Activated CD8-positive, alpha-beta memory T cell treated with anti-CD3 and anti-CD28 coated beads for 36 hours (primary cell): ENCODE results near the gene TPSAB1. TPM values are rescaled to one million over a fixed set of nuclear protein-coding genes. Genes with fewer than 3 reads are reported as not detected.
"Not testable (repeated sequence)": the region's sequence is repeated elsewhere in the genome, so short reads cannot be mapped to it uniquely, and the experiment has no call there.

Experiments used
- CTCF ChIA-PET: fragments of 350-600 bp; sonication (Branson Sonifier 250); formaldehyde crosslinking; loops from one replicate; lab custom pipeline; 2021; ENCODE audit warnings: antibody characterized with exemption; lab: Charles Lee
- POLR2A ChIA-PET: fragments of 350-600 bp; sonication (Branson Sonifier 250); formaldehyde crosslinking; loops from one replicate; lab custom pipeline; 2021; ENCODE audit warnings: antibody characterized with exemption; lab: Charles Lee
- total RNA-seq, 2 experiments: library from RNA; stranded (reverse); gene quantifications; one replicate each; pipeline ENCODE4 v1.2.3, GENCODE V29; 2021

The TPSAB1 gene
- total RNA-seq, 2 experiments from 2014 or later, result not detected

DNA sequence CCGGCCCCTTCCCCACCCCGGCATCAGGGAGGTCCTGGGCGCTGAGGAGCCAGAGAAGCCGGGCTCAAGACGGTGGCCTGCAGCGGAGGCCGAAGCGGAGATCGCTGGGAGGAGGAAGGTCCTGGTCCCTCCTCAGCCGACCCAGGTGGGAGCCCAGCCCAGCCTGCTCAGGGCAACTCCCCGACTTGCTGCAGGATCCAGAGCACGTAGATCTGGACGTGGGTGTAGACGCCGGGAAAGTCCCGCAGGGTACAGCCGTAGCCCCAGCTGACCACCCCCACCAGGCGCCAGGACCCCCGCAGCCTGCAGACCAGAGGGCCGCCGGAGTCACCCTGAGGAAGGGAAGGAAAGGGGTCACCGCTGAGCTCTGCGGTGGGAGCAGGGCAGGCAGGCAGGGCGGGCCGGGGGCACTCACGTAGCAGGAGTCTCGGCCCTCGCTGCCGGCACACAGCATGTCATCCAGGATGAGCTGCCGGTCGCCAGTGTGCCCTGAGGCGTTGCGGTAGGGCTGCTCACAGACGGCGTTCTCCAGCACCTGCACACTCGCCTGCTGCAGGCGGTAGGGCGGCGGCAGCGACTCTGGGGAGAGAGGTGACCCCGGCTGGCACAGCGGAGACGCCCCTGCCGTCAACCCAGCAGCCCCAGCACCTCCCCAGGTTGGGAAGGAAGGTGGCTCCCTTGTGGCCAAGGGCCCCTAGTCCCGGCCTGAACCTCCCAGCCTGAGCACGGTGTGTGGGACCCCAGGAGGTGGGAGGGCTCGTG is 20.8 kb downstream of the TPSAB1 start:
- CTCF ChIA-PET, result interaction anchor here (0.5 kb wide), 1 partner anchor 34 kb away, joined by 4 read pairs; no protein-coding TSS in a partner anchor

DNA sequence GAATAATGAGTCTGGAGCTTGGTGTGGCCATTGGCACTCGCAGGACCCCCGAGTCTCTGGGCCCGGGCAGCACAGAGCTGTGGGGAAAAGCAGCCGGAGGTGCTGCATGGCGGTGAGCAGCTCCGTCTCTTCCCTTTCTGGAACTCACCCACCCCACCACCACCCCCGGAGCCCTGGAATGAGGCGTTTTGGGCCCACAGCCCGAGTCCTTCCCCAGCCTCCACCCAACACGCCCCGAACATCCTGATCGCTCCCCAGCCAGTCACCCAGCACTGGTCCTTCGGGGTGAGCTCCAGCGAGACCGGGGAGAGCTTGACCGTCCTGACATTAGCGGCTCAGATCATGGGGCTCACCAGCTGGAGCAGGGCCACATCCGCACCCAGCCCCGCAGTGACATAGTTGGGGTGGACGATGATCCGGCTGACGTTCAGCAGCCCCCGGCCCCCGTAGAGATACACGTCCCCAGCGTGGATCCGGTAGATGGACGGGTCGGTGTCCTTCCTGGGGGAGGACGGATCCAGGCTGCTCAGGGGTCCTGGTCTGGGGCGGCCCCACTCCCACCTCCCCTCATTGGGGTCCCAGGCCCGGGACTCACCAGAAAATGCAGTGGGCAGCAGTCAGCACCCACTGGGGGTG is 21.8 kb downstream of the TPSAB1 start:
- POLR2A ChIA-PET, result no interaction called here
- CTCF ChIA-PET, result no interaction called here

More for the DNA sequence above, 20.8 kb downstream of the TPSAB1 start:
- POLR2A ChIA-PET, result no interaction called here

DNA sequence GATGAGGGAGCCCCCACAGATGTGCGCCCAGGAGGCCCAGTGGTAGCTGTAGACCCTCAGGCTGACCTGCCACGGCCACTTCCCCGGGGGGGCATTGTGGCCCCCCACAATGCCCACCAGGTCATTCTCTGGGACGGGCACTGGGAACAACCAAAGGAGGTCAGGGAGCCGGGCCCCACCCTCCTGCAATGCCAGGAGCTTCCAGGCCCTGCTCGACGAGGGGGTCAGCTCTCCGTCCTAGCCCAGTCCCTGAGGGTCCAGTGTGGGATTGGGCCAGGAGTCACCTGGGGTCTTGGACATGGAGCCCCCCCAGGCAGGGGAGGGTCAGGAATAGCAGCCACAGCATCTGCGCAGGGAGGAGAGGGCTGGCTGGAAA is 22.3 kb downstream of the TPSAB1 start:
- ChIA-PET CTCF (no interaction called here), POLR2A (no interaction called here)

DNA sequence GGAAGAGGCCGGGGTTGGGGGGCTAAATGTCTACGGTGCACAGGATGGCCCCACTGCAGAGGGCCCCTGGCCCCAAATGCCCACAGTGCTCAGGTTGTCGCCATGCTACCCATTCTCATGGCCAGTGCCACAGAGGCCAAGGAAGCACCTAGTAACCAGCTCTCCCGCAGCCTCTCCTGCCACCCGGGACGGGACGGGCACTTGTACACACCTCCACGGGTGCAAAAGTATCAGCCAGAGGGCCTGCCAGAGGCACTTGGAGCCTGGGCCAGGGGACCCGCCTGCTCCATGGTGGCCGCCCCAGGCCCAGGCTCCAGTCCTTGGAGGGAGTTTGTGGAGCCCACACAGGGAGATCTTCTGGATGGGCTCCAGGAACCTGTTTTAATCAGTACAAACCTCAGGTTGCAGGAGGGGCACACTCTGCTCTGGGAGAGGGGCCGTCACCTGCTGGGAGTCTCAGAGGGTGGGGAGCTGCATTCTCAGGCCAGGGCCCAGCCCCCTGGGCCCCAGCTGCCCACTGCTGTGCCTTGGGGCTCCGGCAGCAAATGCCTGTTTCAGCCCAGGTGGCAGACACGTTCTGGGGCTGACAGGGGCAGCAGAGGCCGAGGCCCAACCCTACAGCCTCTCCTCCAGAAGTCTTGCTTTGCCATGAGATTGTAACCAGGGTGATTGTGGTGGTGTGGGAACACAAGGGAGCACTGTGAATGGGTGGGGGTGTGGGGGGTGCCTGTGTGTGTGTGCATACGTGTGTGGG is 23.3 kb downstream of the TPSAB1 start:
- ChIA-PET POLR2A (no interaction called here), CTCF (no interaction called here)

DNA sequence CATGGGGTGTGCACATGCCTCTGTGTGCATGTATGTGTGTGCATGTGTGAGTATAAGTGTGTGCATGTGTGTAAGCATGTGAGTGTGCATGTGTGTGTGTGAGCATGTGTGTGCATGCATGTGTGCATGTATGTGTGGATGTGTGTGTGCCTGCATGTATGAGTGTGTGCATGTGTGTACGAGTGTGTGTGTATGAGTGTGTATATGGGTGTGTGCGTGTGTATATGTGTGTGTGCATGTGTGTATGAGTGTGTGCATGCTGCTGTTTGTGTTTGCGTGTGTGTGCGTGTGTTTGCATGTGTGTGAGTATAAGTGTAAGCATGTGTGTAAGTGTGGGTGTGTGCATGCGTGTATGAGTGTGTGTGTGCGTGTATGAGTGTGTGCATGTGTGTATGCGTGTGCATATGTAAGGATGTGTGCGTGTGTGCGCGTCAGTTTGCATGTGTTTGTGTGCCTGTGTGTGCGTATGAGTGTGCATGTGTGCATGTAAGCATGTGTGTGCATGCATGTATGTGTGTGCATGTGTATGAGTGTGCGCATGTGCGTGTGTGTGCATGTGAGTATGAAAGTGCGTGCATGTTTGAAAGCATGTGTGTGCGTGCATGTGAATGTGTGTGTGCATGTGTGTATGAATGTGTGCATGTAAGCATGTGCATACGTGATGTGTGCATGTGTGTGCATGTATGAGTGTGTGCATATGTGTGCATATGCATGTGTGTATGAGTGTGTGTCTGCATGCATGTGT is 24.0 kb downstream of the TPSAB1 start:
- POLR2A ChIA-PET, result no interaction called here

DNA sequence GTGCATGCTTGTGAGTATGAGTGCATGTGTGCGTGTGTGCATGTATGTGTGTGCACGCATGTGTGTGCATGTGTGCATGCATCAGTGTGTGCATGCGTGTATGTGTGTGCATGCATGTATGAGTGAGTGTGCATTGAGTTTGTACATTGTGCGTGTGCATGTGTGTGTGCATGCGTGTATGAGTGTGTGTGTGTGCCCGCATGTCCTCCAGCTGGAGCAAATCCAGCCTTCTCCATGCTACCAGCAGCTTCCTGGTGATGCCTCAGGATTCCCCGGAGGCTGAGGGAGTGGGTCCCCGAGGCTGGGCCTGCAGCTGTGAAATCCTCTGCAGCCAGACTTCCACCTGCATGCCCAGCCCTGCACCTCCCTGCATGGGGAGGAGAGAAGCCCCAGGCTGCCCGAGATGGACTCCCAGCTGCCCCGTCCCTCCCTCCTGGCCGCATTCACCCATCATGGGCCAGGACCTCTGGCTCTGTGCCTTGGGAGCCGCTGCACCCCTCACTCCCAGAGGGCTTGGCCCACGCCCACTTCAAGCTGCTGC is 24.7 kb downstream of the TPSAB1 start:
- POLR2A ChIA-PET, result no interaction called here
- CTCF ChIA-PET, result no interaction called here

More for the DNA sequence above, 24.0 kb downstream of the TPSAB1 start:
- CTCF ChIA-PET, result no interaction called here

DNA sequence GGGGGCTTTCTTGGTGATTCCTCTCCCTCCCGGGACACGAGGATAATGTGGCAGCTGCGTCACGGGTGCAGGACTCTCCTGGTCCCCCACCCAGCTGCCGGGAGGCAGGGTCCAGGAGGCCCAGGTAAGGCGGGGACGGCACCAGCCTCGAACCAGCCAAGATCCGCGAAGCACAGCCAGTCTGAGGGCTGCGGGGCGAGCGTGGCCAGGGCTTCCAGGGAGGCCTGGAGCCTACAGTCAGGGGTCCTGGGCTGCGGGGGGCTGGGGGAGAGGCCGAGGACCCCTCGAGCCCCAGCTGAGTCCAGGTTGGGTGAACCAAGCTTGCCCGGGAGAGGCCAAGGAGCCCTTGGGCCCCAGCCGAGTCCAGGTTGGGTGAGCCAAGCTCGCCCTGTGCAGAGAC is 25.3 kb downstream of the TPSAB1 start:
- CTCF ChIA-PET, result no interaction called here
- POLR2A ChIA-PET, result no interaction called here

DNA sequence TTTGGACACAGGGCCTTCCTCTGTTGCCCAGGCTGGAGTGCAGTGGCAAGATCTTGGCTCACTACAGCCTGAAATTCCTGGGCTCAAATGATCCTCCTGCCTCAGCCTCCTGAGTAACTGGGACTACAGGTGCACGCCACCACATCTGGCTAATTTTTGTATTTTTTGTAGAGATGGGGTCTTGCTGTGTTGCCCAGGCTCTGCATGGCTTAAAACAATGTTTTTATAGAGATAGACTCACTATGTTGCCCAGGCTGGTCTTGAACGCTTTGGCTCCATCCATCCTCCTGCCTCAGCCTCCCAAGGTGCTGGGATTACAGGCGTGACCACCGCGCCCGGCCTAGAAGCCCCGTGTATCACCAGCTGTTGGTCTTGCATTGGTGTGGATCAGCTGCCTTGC is 28.9 kb downstream of the TPSAB1 start:
- CTCF ChIA-PET, result interaction anchor here (0.7 kb wide), 1 partner anchor 124 kb away, joined by 3 read pairs; no protein-coding TSS in a partner anchor
- POLR2A ChIA-PET, result not testable (repeated sequence)

DNA sequence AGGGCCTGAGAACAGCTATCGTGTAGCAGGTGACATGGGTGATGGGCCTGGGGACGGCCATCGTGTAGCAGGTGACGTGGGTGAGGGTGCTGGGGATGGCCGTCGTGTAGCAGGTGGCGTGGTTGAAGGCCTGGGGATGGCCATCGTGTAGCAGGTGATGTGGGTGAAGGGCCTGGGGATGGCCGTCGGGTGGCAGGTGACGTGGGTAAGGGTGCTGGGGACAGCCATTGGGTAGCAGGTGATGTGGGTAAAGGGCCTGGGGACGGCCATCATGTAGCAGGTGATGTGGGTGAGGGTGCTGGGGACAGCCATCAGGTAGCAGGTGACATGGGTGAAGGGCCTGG is 30.8 kb downstream of the TPSAB1 start:
- POLR2A ChIA-PET, result no interaction called here
- CTCF ChIA-PET, result no interaction called here

DNA sequence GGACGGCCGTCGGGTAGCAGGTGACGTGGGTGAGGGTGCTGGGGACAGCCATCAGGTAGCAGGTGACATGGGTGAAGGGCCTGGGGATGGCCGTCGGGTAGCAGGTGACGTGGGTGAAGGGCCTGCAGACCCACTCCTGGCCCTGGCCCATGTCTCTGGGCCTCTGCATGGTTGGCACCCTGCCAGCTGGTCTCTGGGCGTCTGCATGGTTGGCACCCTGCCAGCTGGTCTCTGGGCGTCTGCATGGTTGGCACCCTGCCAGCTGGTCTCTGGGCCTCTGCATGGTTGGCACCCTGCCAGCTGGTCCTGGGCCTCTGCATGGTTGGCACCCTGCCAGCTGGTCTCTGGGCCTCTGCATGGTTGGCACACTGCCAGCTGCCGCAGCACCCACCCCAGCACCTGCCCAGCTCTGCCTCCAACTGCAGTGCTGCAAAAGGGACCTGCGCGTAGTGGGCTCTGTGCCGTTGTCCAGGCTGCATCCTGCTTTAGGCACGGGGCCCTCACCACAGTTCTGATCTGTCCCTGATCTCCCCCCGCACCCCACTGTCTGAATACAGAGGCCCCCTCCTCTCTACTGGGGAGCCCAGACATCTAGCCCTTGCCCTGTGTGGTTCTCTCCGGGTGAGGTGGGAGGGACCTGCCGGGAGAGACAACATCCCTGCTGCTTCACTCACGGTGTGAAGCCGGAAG is 31.4 kb downstream of the TPSAB1 start:
- CTCF ChIA-PET, POLR2A ChIA-PET: not testable (repeated sequence)

DNA sequence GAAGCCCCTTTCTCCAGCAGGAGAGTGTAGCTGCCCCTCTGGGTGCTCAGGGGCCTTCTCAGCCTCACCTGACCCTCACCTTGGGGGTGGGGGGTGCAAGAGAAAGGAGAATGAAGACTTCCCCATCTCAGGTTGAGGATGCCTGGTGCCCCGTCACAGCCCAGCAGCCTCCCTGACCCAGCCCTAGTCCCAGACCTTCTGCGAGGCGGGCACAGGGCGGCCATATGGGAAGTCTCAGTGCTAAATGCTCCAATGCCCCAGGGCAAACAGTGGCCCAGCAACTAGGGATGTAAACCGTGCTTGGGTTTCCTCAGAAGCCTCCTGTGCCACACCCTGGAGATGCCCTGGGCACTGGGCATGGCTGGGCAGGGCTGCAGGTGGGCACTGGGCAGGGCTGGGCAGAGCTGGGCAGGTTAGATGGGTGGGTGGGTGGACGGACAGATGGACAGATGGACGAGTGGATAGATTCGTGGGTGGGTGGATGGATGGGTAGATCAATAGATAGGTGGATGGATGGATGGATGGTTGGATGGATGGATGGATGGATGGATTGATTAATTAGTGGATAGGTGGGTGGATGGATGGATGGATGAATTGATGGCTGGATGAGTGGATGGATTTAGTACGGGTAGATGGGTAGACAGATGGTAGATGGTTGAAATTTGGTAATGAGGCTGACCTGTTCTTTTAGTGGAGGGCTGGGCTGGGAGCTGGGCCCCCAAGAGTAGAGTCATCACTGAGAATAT is 32.1 kb downstream of the TPSAB1 start:
- ChIA-PET POLR2A (no interaction called here), CTCF (no interaction called here)

DNA sequence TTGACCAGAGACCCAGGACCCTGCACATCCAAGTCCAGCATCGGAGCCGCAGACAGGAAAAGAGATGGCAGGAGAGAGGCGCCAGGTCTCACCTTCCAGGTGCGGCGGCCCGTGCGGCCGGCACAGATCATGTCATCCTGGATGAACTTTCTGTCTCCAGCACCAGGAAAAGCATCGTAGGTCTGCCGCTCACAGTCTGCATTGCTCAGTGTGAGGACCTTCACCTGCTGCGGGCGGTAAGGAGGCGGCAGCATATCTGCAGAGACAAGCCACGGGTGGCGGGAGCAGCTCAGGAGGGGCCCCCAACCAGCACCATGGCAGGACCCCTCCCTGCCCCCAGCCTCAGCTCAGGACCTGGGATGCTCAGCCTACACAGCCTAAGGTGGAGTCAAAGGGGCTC is 33.3 kb downstream of the TPSAB1 start:
- ChIA-PET POLR2A (no interaction called here), CTCF (no interaction called here)

DNA sequence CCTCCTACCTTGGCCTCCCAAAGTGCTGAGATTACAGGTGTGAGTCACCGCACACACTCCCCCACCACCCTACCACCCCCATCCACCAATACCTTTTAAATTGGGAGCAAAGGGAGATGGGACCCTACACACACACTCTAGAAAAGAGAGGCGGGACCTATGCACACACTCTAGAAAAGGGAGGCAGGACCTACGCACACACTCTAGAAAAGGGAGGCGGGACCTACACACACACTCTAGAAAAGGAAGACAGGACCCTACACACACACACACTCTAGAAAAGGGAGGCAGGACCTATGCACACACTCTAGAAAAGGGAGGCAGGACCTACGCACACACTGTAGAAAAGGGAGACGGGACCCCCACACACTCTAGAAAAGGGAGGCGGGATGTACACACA is 34.3 kb downstream of the TPSAB1 start:
- ChIA-PET CTCF (no interaction called here), POLR2A (no interaction called here)

DNA sequence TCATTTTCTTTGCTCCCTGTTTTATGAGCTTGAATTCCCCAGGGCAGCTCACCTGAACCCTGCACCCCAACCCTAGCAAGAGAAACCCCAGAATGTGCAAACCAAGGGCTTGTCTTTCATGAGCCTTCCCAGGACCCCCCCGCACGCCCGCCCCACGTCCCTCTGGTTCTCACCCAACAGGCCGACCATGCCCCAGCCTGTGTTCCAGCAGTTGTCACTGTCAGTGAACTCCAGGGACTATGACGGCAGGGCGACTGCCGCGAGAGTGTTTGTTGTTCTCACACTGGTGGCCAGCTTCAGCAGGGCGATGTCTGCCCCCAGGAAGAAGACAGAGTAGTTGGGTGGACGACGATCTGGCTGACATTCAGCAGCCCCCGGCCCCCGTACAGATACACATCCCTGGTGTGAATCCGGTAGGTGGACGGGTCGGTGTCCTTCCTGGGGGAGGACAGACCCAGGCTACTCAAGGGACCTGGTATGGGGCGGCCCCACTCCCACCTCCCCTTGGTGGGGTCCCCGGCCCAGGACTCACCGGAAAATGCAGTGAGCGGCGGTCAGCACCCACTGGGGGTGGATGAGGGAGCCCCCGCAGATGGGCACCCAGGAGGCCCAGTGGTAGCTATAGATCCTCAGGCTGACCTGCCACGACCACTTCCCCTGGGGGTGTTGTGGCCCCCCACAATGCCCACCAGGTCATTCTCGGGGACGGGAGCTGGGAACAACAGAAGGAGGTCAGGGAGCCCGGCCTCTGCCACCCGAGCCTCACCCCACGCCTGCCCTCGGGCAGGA is 35.5 kb downstream of the TPSAB1 start:
- ChIA-PET POLR2A (no interaction called here), CTCF (no interaction called here)

DNA sequence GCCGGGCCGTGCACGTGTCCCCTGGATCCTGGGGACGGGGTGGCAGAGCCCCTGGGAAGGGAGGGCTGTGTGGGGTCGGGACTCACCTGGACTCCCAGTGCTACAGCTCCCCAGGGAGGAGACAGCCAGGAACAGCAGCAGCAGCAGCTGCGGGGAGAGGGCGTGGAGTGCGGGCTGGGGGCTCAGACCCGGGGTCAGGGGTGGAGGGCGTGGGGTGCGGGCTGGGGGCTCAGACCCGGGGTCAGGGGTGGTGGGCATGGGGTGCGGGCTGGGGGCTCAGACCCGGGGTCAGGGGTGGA is 36.0 kb downstream of the TPSAB1 start:
- ChIA-PET CTCF (no interaction called here), POLR2A (no interaction called here)

DNA sequence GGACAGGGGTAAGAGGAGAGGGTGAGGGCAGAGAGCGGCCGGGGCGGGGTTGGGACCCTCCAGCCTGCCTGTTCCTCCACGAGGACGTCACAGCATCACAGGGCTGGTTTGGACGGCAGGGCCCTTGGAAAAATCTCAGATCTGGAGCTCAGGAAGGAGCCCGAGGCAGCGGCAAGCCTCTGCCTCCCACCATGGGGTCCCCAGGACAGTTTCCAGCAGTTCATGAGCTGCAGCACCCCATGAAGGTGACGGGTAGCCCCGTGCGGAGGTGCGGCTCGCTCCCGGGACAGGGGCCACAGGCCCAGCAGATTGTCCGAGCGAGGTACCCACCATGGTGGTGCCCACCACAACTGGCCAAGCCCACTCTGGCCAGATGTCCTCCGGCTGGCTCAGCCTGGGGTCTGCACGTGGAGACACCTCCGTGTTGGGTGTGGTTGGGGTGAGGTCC is 36.7 kb downstream of the TPSAB1 start:
- CTCF ChIA-PET, result no interaction called here
- POLR2A ChIA-PET, result no interaction called here

DNA sequence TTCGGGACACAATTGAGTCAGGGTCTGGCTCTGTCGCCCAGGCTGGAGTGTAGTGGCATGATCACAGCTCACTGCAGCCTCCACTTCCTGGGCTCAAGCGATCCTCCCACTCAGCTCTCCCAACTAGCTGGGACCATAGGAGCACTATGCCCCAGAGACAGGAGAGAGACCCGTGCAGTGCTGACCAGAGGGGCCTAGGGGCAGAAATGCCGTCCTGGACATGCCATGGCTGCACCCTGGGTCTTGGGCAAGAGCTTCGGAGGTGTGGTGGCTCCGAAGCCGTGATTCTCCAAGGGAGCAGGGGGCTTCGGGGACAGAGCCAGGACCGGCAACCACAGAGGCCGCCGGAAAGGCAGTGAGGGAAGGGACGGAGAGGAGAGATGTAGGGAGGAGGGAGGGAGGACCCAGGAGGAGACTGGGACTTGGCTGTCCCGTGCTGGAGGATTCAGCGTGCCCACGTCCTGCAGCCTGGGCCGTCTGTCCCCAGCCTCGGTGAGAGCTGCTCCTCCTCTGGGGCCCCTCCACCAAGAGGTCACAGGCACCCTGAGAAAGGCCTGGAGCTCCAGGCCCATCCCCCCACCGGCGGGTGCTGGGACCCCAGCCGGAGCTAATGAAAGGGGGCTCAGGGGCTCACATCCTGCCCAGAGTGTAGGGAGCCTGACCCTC is 37.2 kb downstream of the TPSAB1 start:
- ChIA-PET POLR2A (no interaction called here), CTCF (no interaction called here)
